Lower leg skin (tissue), 3 donors: ENCODE measurements around the gene ITGB5.

Experiments used
- CTCF ChIP-seq, 3 donors: fragments of 450-650 bp; IDR thresholded peaks; one replicate each; pipeline ENCODE4 v1.5.1; 2016; ENCODE audit warnings: antibody characterized with exemption in 3 of 3, mild to moderate bottlenecking in 3 of 3, moderate library complexity in 2 of 3
- POLR2A ChIP-seq, 2 donors: fragments of 450-650 bp; IDR thresholded peaks; one replicate each; pipeline ENCODE4 v1.6.1; 2016 to 2017; ENCODE audit warnings: antibody characterized with exemption in 2 of 2, mild to moderate bottlenecking in 1 of 2, moderate library complexity in 1 of 2

GRCh38 chr3:124882816-124883747, 4.1 kb downstream of the ITGB5 start:
- TF ChIP-seq CTCF (IDR thresholded peaks at IDR 0.05) (no peak), POLR2A (IDR thresholded peaks at IDR 0.05) (no peak)
